HepG2 (cell line): ENCODE data around the gene ST6GALNAC6. TPM values are rescaled to one million over a fixed set of nuclear protein-coding genes. Genes with fewer than 3 reads are reported as not detected.

Experiments
- AFF4 ChIP-seq: sonication (generic); formaldehyde crosslinking; IDR thresholded peaks from 2 replicates; pipeline ENCODE4 v1.4.0; 2020; ENCODE audit warnings: missing genetic modification reagents
- ARNT ChIP-seq: fragments of 450-650 bp; IDR thresholded peaks from 2 replicates; pipeline ENCODE4 v1.6.1; 2017
- BATF2 ChIP-seq: sonication (generic); formaldehyde crosslinking; IDR thresholded peaks from 2 replicates; pipeline ENCODE4 v1.8.0; 2022; ENCODE audit warnings: mild to moderate bottlenecking, missing genetic modification reagents, moderate library complexity
- CC2D1A ChIP-seq: sonication (generic); formaldehyde crosslinking; IDR thresholded peaks from 2 replicates; pipeline ENCODE4 v1.8.1; 2023; ENCODE audit warnings: mild to moderate bottlenecking, missing genetic modification reagents
- CENPBD1 ChIP-seq: sonication (generic); formaldehyde crosslinking; IDR thresholded peaks from 2 replicates; pipeline ENCODE4 v1.8.0; 2022; ENCODE audit warnings: missing genetic modification reagents, low read depth, mild to moderate bottlenecking, borderline replicate concordance
- CTCF ChIP-seq: sonication (generic); formaldehyde crosslinking; IDR thresholded peaks from 2 replicates; pipeline ENCODE4 v1.5.0; 2020; ENCODE audit warnings: mild to moderate bottlenecking, missing genetic modification reagents, moderate library complexity
- FIP1L1 ChIP-seq: fragments of 200-400 bp; formaldehyde crosslinking; IDR thresholded peaks from 2 replicates; pipeline ENCODE4 v1.6.1; 2018; ENCODE audit warnings: low read depth, mild to moderate bottlenecking, low read length, moderate library complexity, borderline replicate concordance; ENCODE audit not compliant: insufficient read depth
- GATAD2A ChIP-seq: IDR thresholded peaks from 2 replicates; pipeline ENCODE4 v1.6.1; 2016
- GRHL1 ChIP-seq: sonication (generic); formaldehyde crosslinking; conservative IDR thresholded peaks from 2 replicates; pipeline ENCODE4 v1.8.0; 2022; ENCODE audit warnings: missing genetic modification reagents
- KDM3A ChIP-seq: IDR thresholded peaks from 2 replicates; pipeline ENCODE4 v1.6.1; 2018; ENCODE audit warnings: low read depth, missing compliant biosample characterization
- MXD3 ChIP-seq: IDR thresholded peaks from 2 replicates; pipeline ENCODE4 v1.6.1; 2016; ENCODE audit warnings: mild to moderate bottlenecking, missing biosample characterization, missing genetic modification reagents
- RORA ChIP-seq: sonication (generic); formaldehyde crosslinking; IDR thresholded peaks from 2 replicates; pipeline ENCODE4 v1.5.0; 2020; ENCODE audit warnings: mild to moderate bottlenecking, missing genetic modification reagents, moderate library complexity
- SAFB2 ChIP-seq: sonication (generic); formaldehyde crosslinking; IDR thresholded peaks from 2 replicates; pipeline ENCODE4 v1.5.1; 2020; ENCODE audit warnings: missing genetic modification reagents, low read depth, mild to moderate bottlenecking, borderline replicate concordance
- SMARCC2 ChIP-seq: fragments of 450-650 bp; IDR thresholded peaks from 2 replicates; pipeline ENCODE4 v1.6.1; 2017; ENCODE audit warnings: antibody characterized with exemption, mild to moderate bottlenecking
- TBX3 ChIP-seq: fragments of 450-650 bp; IDR thresholded peaks from 2 replicates; pipeline ENCODE4 v1.6.1; 2017; ENCODE audit warnings: antibody characterized with exemption, mild to moderate bottlenecking, inconsistent platforms, borderline replicate concordance
- ZMAT3 ChIP-seq: sonication (generic); formaldehyde crosslinking; conservative IDR thresholded peaks from 2 replicates; pipeline ENCODE4 v1.7.0; 2021; ENCODE audit warnings: missing genetic modification reagents
- ZNF333 ChIP-seq: sonication (generic); formaldehyde crosslinking; IDR thresholded peaks from 2 replicates; pipeline ENCODE4 v1.4.0; 2020; ENCODE audit warnings: mild to moderate bottlenecking, missing genetic modification reagents, borderline replicate concordance
- ZNF484 ChIP-seq: sonication (generic); formaldehyde crosslinking; IDR thresholded peaks from 2 replicates; pipeline ENCODE4 v1.5.1; 2020; ENCODE audit warnings: mild to moderate bottlenecking, low read depth, missing genetic modification reagents, borderline replicate concordance
- ZNF567 ChIP-seq: sonication (generic); formaldehyde crosslinking; IDR thresholded peaks from 2 replicates; pipeline ENCODE4 v1.8.1; 2023; ENCODE audit warnings: mild to moderate bottlenecking, missing genetic modification reagents, borderline replicate concordance
- ZNF639 ChIP-seq: conservative IDR thresholded peaks from 2 replicates; pipeline ENCODE4 v1.6.1; 2018; ENCODE audit warnings: missing genetic modification reagents
- polyA plus RNA-seq, 8 experiments: library from polyadenylated mRNA; depleted of rRNA in 3 of 8; stranded (reverse) in 7 of 8; unstranded in 1 of 8; fragments of >200 nt; fragmentation: Illumina TruSeq in 4 of 8; extraction: Trizol in 4 of 8; gene quantifications; 2 replicates each; pipeline versions ENCODE4 v1.2.1 to v1.2.3, GENCODE V29; 2011 to 2016; ENCODE audit warnings: low read depth in 4 of 8, missing spikeins in 1 of 8, mixed read lengths in 1 of 8; ENCODE audit not compliant: insufficient read depth in 1 of 8
- total RNA-seq, 5 experiments: library from RNA; depleted of rRNA; stranded (reverse); fragments of >200 nt; fragmentation: Illumina TruSeq; extraction: Trizol; gene quantifications; 2 replicates each; pipeline ENCODE4 v1.2.3, GENCODE V29; 2016; ENCODE audit warnings: low read depth in 1 of 5

ST6GALNAC6 gene
- total and polyA plus RNA-seq, 2 of the 13 experiments (the other 11 are each of a cell fraction or from before 2014, with no cell fraction given) = 18.5 to 65.4 TPM

GRCh38 chr9:127897193-127897692 is 2.2 kb downstream of the ST6GALNAC6 start (continued):
- TF ChIP-seq AFF4 (no peak), CC2D1A (no peak), FIP1L1 (0 out of 2 replicates have a peak, but pooled peaks have one; percentile 41), ZNF639 (no peak), SMARCC2 (no peak), MXD3 (no peak), CTCF (CRISPR knock-in tag) (peak; percentile 31; the same call in 1 of the 2 replicates), ZNF567 (no peak), KDM3A (peak; percentile 60; the same call in 1 of the 2 replicates), ZNF484 (CRISPR knock-in tag) (no peak), RORA (CRISPR knock-in tag) (no peak), ARNT (no peak), ZNF333 (no peak), ZMAT3 (CRISPR knock-in tag) (peak; percentile 74), SAFB2 (CRISPR knock-in tag) (no peak), TBX3 (no peak), GATAD2A (CRISPR knock-in tag) (peak; percentile 81; the same call in 1 of the 2 replicates), BATF2 (CRISPR knock-in tag) (no peak), CENPBD1 (CRISPR knock-in tag) (no peak), GRHL1 (no peak)
